Measurements from ENCODE around the gene LRRC55. TPM values are rescaled to one million over a fixed set of nuclear protein-coding genes. Genes with fewer than 3 reads are reported as not detected.

The LRRC55 gene
- total RNA-seq, 1 donor from 2014 or later, result 29.0 TPM

DNA sequence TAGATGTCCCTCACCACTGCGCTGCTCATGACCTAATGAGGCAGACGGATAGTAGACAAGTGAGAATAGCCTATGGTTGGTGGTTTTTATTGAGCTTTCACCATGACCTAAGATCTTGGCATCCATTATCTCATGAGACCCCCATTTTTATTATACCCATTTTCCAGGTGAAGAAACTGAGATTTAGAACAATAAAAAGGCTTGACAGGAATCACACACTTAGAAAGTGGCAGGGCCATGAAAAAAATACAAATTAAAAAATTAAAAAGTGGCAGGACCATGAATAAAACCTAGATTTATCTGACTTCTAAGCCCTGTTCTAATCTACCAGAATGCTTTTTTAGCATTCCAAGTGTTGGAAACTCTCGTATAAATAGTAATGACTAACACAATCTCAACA lies 1.1 kb downstream of the LRRC55 start:
- no peak for DNase-seq
- Mint-ChIP-seq H3K36me3 (ENCODE audit: unreplicated experiment) (peaks cover 12% of the 10 kb centered on the region), H3K4me1 (ENCODE audit: low read depth, unreplicated experiment) (peaks cover 14% of the 10 kb centered on the region), H3K4me3 (ENCODE audit: unreplicated experiment) (no peak overlapping the region), H3K27ac (ENCODE audit: unreplicated experiment) (no peak overlapping the region), H3K9me3 (ENCODE audit: unreplicated experiment) (peaks cover 10% of the 10 kb centered on the region), H3K27me3 (ENCODE audit: unreplicated experiment) (peaks cover 11% of the 10 kb centered on the region)
- TF ChIP-seq, protein P1, sequence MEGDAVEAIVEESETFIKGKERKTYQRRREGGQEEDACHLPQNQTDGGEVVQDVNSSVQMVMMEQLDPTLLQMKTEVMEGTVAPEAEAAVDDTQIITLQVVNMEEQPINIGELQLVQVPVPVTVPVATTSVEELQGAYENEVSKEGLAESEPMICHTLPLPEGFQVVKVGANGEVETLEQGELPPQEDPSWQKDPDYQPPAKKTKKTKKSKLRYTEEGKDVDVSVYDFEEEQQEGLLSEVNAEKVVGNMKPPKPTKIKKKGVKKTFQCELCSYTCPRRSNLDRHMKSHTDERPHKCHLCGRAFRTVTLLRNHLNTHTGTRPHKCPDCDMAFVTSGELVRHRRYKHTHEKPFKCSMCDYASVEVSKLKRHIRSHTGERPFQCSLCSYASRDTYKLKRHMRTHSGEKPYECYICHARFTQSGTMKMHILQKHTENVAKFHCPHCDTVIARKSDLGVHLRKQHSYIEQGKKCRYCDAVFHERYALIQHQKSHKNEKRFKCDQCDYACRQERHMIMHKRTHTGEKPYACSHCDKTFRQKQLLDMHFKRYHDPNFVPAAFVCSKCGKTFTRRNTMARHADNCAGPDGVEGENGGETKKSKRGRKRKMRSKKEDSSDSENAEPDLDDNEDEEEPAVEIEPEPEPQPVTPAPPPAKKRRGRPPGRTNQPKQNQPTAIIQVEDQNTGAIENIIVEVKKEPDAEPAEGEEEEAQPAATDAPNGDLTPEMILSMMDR (IDR thresholded peaks at IDR 0.05; ENCODE audit: partially characterized antibody, unreplicated experiment), result no peak

DNA sequence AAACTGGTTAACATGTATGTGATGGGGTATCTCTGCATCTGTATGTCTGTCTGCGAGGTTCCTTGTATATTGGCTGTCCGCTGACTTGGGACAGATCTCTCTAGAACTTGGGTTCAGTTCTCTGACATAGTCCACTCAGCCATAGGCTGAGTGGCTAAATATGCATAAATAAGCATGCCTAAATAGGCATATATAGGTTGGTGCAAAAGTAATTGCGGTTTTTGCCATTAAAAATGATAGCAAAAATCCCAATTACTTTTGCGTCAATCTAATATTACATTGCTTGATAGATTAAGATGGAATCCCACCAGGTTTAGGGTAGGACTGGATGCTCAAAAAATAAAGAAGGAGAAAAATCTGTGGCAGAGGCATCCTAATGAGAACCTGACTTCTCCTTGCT lies 8.8 kb downstream of the LRRC55 start:
- Mint-ChIP-seq H3K36me3 (ENCODE audit: unreplicated experiment) (peaks cover 19% of the 10 kb centered on the region), H3K9me3 (ENCODE audit: unreplicated experiment) (peaks cover 2% of the 10 kb centered on the region), H3K27ac (ENCODE audit: unreplicated experiment) (no peak overlapping the region), H3K27me3 (ENCODE audit: unreplicated experiment) (peaks cover 2% of the 10 kb centered on the region), H3K4me3 (ENCODE audit: unreplicated experiment) (no peak overlapping the region), H3K4me1 (ENCODE audit: low read depth, unreplicated experiment) (peaks cover 2% of the 10 kb centered on the region)
- TF ChIP-seq, protein P1 (IDR thresholded peaks at IDR 0.05; ENCODE audit: partially characterized antibody, unreplicated experiment), result no peak
- no peak for DNase-seq

DNA sequence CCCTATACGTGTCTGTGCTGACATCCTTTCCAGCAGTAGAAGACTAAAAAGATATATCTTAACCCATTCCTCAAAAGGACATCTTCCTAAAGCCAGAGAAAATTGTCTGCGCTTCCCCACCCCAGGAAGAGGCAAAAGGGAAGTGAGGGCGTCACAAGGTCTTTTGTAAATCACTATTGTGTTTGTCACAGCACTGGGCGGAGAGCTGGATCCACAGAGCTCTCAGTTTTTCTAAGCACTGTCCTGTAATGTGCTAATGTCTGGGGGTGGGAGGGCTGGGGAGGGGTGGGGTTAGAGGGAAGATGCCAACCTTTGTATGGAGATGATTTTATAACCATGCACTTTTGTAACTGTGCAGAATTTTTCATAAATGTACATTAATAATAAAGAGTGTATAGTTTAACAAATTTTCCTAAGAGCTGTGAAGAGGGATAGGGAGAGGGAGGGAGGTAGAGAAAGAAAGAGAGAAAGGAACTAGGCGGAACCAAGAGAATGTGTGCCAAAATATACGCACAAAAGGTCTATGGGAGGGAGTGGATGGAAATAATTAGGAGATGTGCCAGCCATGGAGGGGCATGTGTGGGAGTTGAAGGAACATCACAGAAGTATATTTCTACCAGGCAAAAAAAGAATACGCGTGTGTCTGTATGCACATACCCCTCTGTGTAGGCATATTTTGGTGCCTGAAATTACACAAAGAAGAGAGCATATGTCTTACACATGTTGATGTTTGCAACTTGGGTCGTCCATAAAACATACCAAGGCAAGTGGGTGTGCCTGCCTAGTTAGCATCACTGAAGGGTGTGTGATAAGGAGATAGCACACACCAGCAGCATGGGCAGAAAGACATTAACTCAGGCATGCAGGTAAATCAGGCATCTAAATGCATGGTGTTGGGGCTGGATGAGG lies 9.8 kb downstream of the LRRC55 start:
- TF ChIP-seq, protein P1 (IDR thresholded peaks at IDR 0.05; ENCODE audit: partially characterized antibody, unreplicated experiment), result no peak
- no peak overlapping the region for H3K27ac Mint-ChIP-seq (ENCODE audit: unreplicated experiment)

GRCh38 chr11:57192316-57192715 lies 10.6 kb downstream of the LRRC55 start:
- H3K9me3 Mint-ChIP-seq (ENCODE audit: unreplicated experiment), result peaks cover 2% of the 10 kb centered on the region
- H3K4me3 Mint-ChIP-seq (ENCODE audit: unreplicated experiment), result no peak overlapping the region
- TF ChIP-seq, protein P1 (IDR thresholded peaks at IDR 0.05; ENCODE audit: partially characterized antibody, unreplicated experiment), result no peak
- H3K27ac Mint-ChIP-seq (ENCODE audit: unreplicated experiment), result no peak overlapping the region
- H3K36me3 Mint-ChIP-seq (ENCODE audit: unreplicated experiment), result peaks cover 11% of the 10 kb centered on the region
- peaks cover 14% of the 10 kb centered on the region for H3K4me1 Mint-ChIP-seq (ENCODE audit: low read depth, unreplicated experiment)
- H3K27me3 Mint-ChIP-seq (ENCODE audit: unreplicated experiment), result peaks cover 2% of the 10 kb centered on the region
- DNase-seq, result no peak

More for the DNA sequence above, 9.8 kb downstream of the LRRC55 start:
- H3K4me1 Mint-ChIP-seq (ENCODE audit: low read depth, unreplicated experiment), result peaks cover 7% of the 10 kb centered on the region
- H3K27me3 Mint-ChIP-seq (ENCODE audit: unreplicated experiment), result peaks cover 2% of the 10 kb centered on the region
- H3K36me3 Mint-ChIP-seq (ENCODE audit: unreplicated experiment), result peaks cover 13% of the 10 kb centered on the region
- no peak overlapping the region for H3K4me3 Mint-ChIP-seq (ENCODE audit: unreplicated experiment)
- peaks cover 2% of the 10 kb centered on the region for H3K9me3 Mint-ChIP-seq (ENCODE audit: unreplicated experiment)
- no peak for DNase-seq

DNA sequence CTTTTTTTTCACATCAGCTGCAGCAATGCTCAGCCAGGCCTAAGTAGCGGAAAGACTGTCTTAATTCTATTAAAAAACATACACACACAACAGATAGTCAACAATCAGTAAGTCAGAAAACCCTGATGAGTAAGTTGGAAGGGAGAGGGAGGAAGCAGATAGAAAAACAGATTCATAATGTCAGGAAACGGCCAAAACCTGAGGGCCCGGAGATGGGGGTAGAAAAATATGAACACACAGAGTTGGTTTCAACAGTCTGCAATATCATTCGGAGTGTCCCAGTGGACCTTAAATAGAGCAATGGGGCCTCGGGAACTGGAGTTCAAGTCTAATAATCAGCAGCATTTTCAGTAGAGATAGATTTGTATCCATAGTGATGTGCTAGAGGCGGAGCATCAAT lies 14.8 kb downstream of the LRRC55 start:
- DNase-seq, result no peak
- Mint-ChIP-seq H3K27ac (ENCODE audit: unreplicated experiment) (peak overlapping the region; percentile 81), H3K4me3 (ENCODE audit: unreplicated experiment) (peak overlapping the region; percentile 58), H3K9me3 (ENCODE audit: unreplicated experiment) (peaks cover 7% of the 10 kb centered on the region), H3K27me3 (ENCODE audit: unreplicated experiment) (no peaks in the 10 kb centered on the region), H3K4me1 (ENCODE audit: low read depth, unreplicated experiment) (peaks cover 45% of the 10 kb centered on the region), H3K36me3 (ENCODE audit: unreplicated experiment) (peaks cover 4% of the 10 kb centered on the region)
- TF ChIP-seq, protein P1 (IDR thresholded peaks at IDR 0.05; ENCODE audit: partially characterized antibody, unreplicated experiment), result no peak
